ENCODE data around the gene CNPY3.
A peak's percentile ranks its signal among the peaks of the same experiment; 100 is the strongest.

The CNPY3 gene

DNA sequence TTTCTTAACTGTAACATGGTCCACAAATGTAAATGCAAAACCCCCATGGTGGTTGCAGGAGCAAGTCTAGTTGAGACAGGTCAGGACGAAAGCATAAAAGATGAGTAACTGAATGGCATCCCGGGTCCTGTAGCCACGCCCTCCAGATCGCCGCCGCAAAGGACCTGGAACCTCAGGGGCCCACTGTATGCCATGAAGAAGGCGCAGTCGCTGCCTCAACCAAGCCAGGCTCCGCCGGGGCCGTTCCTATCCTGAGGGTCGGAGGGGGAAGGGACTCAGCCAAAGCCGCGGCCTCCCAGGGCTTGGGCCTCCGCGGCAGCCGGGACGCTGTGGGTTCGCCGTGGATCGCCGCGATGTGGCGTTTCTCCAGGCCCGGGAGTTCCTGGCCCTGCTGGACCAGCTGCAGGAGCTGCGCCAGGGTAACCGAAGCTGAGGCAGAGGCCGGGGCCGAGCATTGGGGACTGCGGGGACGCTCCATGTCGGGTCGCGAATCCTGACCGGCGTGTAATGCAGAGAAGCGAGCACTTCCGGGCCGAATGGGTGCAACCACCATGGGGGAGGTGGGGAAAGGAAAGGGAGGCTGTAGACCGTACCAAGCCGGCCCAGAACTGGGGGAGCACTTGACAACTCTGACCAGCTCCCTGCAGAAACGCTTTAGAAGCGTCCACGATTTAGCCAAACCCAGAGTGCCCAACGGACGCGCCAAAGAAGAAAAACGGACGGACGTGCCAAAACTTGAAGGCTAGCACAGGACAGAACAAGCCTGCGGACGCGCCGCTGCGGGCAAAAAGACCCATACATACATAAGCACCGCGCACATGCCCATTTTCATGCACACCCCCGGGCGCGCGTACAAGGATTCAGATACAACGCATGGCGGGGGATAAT is 38.7 kb upstream of the CNPY3 start (continued):
- TF ChIP-seq ZNF324 (tag by site-specific recombination; IDR thresholded peaks at IDR 0.05) (peak; percentile 94), ZFP69B (tag by site-specific recombination; IDR thresholded peaks at IDR 0.05) (peak; percentile 98), ZNF571 (tag by site-specific recombination; IDR thresholded peaks at IDR 0.05) (no peak), ZNF658 (tag by site-specific recombination; IDR thresholded peaks at IDR 0.05) (no peak), ZNF10 (tag by site-specific recombination; IDR thresholded peaks at IDR 0.05) (peak; percentile 36), ZNF132 (tag by site-specific recombination; IDR thresholded peaks at IDR 0.05; ENCODE audit: borderline replicate concordance) (no peak), ZNF302 (tag by site-specific recombination; IDR thresholded peaks at IDR 0.05; ENCODE audit: low read depth) (no peak), TCF7L2 (IDR thresholded peaks at IDR 0.05; ENCODE audit: borderline replicate concordance, low read depth, low read length) (no peak), SALL2 (tag by site-specific recombination; IDR thresholded peaks at IDR 0.05; ENCODE audit: borderline replicate concordance) (no peak), ZNF416 (tag by site-specific recombination; IDR thresholded peaks at IDR 0.05) (no peak), YY2 (tag by site-specific recombination; IDR thresholded peaks at IDR 0.05) (no peak; the same call in 1 of the 2 replicates), ZNF48 (tag by site-specific recombination; IDR thresholded peaks at IDR 0.05) (no peak), ZNF292 (tag by site-specific recombination; IDR thresholded peaks at IDR 0.05; ENCODE audit: borderline replicate concordance, low read depth) (no peak), ZNF670 (tag by site-specific recombination; IDR thresholded peaks at IDR 0.05; ENCODE audit: low read depth) (no peak), ZBTB17 (tag by site-specific recombination; IDR thresholded peaks at IDR 0.05) (peak; percentile 94), GFI1B (tag by site-specific recombination; IDR thresholded peaks at IDR 0.05) (peak; percentile 44; the same call in 1 of the 2 replicates), REPIN1 (tag by site-specific recombination; IDR thresholded peaks at IDR 0.05; ENCODE audit: low read depth) (peak; percentile 95), ZNF530 (tag by site-specific recombination; IDR thresholded peaks at IDR 0.05; ENCODE audit: low read depth) (no peak), ZNF394 (tag by site-specific recombination; IDR thresholded peaks at IDR 0.05; ENCODE audit: borderline replicate concordance) (peak; percentile 74; the same call in 1 of the 2 replicates), KLF8 (tag by site-specific recombination; IDR thresholded peaks at IDR 0.05) (peak; percentile 76; the same call in 1 of the 2 replicates), GLIS1 (tag by site-specific recombination; IDR thresholded peaks at IDR 0.05) (peak; percentile 97), ZNF830 (tag by site-specific recombination; IDR thresholded peaks at IDR 0.05; ENCODE audit: low read depth) (no peak), ZNF211 (tag by site-specific recombination; IDR thresholded peaks at IDR 0.05; ENCODE audit: low read depth) (no peak), ZNF354C (tag by site-specific recombination; IDR thresholded peaks at IDR 0.05; ENCODE audit: borderline replicate concordance, low read depth) (no peak), ZNF785 (tag by site-specific recombination; IDR thresholded peaks at IDR 0.05) (no peak; the same call in 1 of the 2 replicates)
- TF ChIP-seq, protein P1, sequence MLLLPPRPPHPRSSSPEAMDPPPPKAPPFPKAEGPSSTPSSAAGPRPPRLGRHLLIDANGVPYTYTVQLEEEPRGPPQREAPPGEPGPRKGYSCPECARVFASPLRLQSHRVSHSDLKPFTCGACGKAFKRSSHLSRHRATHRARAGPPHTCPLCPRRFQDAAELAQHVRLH (tag by site-specific recombination; IDR thresholded peaks at IDR 0.05), result peak; percentile 95
- TF ChIP-seq, protein P2, sequence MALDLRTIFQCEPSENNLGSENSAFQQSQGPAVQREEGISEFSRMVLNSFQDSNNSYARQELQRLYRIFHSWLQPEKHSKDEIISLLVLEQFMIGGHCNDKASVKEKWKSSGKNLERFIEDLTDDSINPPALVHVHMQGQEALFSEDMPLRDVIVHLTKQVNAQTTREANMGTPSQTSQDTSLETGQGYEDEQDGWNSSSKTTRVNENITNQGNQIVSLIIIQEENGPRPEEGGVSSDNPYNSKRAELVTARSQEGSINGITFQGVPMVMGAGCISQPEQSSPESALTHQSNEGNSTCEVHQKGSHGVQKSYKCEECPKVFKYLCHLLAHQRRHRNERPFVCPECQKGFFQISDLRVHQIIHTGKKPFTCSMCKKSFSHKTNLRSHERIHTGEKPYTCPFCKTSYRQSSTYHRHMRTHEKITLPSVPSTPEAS (tag by site-specific recombination; IDR thresholded peaks at IDR 0.05), result peak; percentile 67
- TF ChIP-seq, protein P3, sequence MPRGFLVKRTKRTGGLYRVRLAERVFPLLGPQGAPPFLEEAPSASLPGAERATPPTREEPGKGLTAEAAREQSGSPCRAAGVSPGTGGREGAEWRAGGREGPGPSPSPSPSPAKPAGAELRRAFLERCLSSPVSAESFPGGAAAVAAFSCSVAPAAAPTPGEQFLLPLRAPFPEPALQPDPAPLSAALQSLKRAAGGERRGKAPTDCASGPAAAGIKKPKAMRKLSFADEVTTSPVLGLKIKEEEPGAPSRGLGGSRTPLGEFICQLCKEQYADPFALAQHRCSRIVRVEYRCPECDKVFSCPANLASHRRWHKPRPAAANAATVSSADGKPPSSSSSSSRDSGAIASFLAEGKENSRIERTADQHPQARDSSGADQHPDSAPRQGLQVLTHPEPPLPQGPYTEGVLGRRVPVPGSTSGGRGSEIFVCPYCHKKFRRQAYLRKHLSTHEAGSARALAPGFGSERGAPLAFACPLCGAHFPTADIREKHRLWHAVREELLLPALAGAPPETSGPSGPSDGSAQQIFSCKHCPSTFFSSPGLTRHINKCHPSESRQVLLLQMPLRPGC (tag by site-specific recombination; IDR thresholded peaks at IDR 0.05), result peak; percentile 79
- TF ChIP-seq, protein P4, sequence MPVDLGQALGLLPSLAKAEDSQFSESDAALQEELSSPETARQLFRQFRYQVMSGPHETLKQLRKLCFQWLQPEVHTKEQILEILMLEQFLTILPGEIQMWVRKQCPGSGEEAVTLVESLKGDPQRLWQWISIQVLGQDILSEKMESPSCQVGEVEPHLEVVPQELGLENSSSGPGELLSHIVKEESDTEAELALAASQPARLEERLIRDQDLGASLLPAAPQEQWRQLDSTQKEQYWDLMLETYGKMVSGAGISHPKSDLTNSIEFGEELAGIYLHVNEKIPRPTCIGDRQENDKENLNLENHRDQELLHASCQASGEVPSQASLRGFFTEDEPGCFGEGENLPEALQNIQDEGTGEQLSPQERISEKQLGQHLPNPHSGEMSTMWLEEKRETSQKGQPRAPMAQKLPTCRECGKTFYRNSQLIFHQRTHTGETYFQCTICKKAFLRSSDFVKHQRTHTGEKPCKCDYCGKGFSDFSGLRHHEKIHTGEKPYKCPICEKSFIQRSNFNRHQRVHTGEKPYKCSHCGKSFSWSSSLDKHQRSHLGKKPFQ (tag by site-specific recombination; IDR thresholded peaks at IDR 0.05), result no peak
- TF ChIP-seq, protein P5, sequence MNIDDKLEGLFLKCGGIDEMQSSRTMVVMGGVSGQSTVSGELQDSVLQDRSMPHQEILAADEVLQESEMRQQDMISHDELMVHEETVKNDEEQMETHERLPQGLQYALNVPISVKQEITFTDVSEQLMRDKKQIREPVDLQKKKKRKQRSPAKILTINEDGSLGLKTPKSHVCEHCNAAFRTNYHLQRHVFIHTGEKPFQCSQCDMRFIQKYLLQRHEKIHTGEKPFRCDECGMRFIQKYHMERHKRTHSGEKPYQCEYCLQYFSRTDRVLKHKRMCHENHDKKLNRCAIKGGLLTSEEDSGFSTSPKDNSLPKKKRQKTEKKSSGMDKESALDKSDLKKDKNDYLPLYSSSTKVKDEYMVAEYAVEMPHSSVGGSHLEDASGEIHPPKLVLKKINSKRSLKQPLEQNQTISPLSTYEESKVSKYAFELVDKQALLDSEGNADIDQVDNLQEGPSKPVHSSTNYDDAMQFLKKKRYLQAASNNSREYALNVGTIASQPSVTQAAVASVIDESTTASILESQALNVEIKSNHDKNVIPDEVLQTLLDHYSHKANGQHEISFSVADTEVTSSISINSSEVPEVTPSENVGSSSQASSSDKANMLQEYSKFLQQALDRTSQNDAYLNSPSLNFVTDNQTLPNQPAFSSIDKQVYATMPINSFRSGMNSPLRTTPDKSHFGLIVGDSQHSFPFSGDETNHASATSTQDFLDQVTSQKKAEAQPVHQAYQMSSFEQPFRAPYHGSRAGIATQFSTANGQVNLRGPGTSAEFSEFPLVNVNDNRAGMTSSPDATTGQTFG (tag by site-specific recombination; IDR thresholded peaks at IDR 0.05; ENCODE audit: borderline replicate concordance), result no peak
- TF ChIP-seq, protein P6, sequence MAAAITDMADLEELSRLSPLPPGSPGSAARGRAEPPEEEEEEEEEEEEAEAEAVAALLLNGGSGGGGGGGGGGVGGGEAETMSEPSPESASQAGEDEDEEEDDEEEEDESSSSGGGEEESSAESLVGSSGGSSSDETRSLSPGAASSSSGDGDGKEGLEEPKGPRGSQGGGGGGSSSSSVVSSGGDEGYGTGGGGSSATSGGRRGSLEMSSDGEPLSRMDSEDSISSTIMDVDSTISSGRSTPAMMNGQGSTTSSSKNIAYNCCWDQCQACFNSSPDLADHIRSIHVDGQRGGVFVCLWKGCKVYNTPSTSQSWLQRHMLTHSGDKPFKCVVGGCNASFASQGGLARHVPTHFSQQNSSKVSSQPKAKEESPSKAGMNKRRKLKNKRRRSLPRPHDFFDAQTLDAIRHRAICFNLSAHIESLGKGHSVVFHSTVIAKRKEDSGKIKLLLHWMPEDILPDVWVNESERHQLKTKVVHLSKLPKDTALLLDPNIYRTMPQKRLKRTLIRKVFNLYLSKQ (tag by site-specific recombination; IDR thresholded peaks at IDR 0.05; ENCODE audit: borderline replicate concordance), result no peak
